ENCODE measurements around the gene MEGF11. TPM values are rescaled to one million over a fixed set of nuclear protein-coding genes. Genes with fewer than 3 reads are reported as not detected.

The MEGF11 gene
- polyA plus RNA-seq, 1 of the 3 experiments (the other 2 are of a cell fraction), result not detected

DNA sequence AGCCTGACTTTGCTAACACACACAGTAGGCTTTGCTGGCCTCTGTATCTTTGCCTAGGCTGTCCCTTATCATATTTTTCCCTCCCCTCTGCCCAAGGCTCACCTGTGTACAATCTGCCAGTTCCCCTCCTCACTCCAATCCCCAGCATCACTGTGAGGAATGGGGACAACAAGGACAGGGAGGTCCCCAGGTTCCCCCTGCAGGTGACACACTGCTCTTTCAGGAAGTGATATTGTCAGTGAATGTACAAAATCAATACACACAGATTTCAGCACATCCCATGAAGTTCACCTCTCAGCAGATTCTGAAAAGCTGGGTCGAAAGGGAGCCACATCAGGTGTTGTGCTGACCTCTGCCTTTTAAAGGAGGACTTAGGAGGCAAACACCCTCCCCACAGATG is 206.8 kb downstream of the MEGF11 start:
- no peaks in the 10 kb centered on the region; the same call in 1 of the 2 replicates for H3K27me3 ChIP-seq (ENCODE audit: insufficient read depth)
- H3F3A ChIP-seq (replicated peaks; ENCODE audit: insufficient read depth), result no peaks in the 10 kb centered on the region
- TF ChIP-seq FOXM1 (IDR thresholded peaks at IDR 0.05; ENCODE audit: low read depth) (no peak), RFX5 (IDR thresholded peaks at IDR 0.05; ENCODE audit: low read length) (no peak), SMC3 (IDR thresholded peaks at IDR 0.05; ENCODE audit: low read depth, low read length) (peak; percentile 27; the same call in 1 of the 2 replicates), RAD21 (IDR thresholded peaks at IDR 0.05; ENCODE audit: low read length) (peak; percentile 43)
- TF ChIP-seq, protein P1, sequence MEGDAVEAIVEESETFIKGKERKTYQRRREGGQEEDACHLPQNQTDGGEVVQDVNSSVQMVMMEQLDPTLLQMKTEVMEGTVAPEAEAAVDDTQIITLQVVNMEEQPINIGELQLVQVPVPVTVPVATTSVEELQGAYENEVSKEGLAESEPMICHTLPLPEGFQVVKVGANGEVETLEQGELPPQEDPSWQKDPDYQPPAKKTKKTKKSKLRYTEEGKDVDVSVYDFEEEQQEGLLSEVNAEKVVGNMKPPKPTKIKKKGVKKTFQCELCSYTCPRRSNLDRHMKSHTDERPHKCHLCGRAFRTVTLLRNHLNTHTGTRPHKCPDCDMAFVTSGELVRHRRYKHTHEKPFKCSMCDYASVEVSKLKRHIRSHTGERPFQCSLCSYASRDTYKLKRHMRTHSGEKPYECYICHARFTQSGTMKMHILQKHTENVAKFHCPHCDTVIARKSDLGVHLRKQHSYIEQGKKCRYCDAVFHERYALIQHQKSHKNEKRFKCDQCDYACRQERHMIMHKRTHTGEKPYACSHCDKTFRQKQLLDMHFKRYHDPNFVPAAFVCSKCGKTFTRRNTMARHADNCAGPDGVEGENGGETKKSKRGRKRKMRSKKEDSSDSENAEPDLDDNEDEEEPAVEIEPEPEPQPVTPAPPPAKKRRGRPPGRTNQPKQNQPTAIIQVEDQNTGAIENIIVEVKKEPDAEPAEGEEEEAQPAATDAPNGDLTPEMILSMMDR (IDR thresholded peaks at IDR 0.05), result no peak
- TF ChIP-seq, protein P2, sequence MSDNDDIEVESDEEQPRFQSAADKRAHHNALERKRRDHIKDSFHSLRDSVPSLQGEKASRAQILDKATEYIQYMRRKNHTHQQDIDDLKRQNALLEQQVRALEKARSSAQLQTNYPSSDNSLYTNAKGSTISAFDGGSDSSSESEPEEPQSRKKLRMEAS (IDR thresholded peaks at IDR 0.05; ENCODE audit: low read depth), result no peak
- peak; percentile 40 for DNase-seq
- no peak overlapping the region for H2AFZ ChIP-seq (ENCODE audit: low read depth)
- H3K9me2 ChIP-seq, result no peaks in the 10 kb centered on the region
- CTCF ChIA-PET, result interaction anchor here (1.2 kb wide), 1 partner anchor 30 kb away, joined by 4 read pairs; no protein-coding TSS in a partner anchor
- H3K4me1 ChIP-seq (ENCODE audit: control insufficient read depth in 1 of 2, insufficient read depth in 2 of 2, low read depth in 1 of 2, low read length in 1 of 2), result peaks cover 0 to 2% of the 10 kb centered on the region in 2 experiments; a peak in 1 of 4 replicates
- no peak overlapping the region for H3K4me3 ChIP-seq (ENCODE audit: low read depth in 2 of 2, low read length in 1 of 2)
- no peaks in the 10 kb centered on the region for H3K79me2 ChIP-seq (ENCODE audit: insufficient read depth)
- 8% methylated on average over 1 of the region's 1 CpG for WGBS (ENCODE audit: low lambda C conversion rate)
- POLR2A ChIA-PET, result no interaction called here
- no peak overlapping the region for H3K27ac ChIP-seq (ENCODE audit: low read depth in 2 of 2, low read length in 1 of 2)
- no peaks in the 10 kb centered on the region for H3K9me3 ChIP-seq
- H3K36me3 ChIP-seq (replicated peaks in 1 of 2; ENCODE audit: control insufficient read depth in 1 of 2, insufficient read depth in 2 of 2, low read length in 1 of 2), result no peaks in the 10 kb centered on the region
- no peaks in the 10 kb centered on the region for H4K20me1 ChIP-seq (ENCODE audit: insufficient read depth)
- no peak overlapping the region for H3K9ac ChIP-seq
- H3K4me2 ChIP-seq, result no peak overlapping the region

DNA sequence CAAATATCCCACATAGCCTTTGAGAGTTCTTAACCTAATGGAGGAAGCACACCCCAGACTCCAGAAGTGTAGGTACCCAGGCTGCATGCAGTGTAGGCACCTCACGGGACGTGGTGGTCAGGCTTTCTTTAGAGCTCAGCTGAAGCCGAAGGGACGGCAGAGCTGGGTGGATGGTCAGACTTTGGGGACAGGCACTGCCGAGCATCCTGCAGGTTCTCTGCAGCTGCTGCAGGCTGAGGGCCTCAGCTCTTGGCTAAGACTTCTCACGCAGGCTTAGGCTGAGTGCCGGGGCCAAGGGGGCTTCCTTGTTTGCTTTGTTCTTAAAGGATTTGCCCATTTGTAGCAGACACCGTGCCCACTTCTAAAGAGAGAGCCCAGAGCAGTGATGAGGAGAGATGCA is 207.2 kb downstream of the MEGF11 start:
- Histone ChIP-seq H4K20me1 (ENCODE audit: insufficient read depth) (no peaks in the 10 kb centered on the region), H3K4me1 (ENCODE audit: control insufficient read depth in 1 of 2, insufficient read depth in 2 of 2, low read depth in 1 of 2, low read length in 1 of 2) (peaks cover 0 to 2% of the 10 kb centered on the region in 2 experiments; a peak in 1 of 4 replicates), H3K4me3 (ENCODE audit: low read depth in 2 of 2, low read length in 1 of 2) (no peak overlapping the region), H2AFZ (ENCODE audit: low read depth) (no peak overlapping the region), H3K9me3 (no peaks in the 10 kb centered on the region), H3K9me2 (no peaks in the 10 kb centered on the region), H3K27ac (ENCODE audit: low read depth in 2 of 2, low read length in 1 of 2) (no peak overlapping the region), H3K9ac (no peak overlapping the region), H3F3A (replicated peaks; ENCODE audit: insufficient read depth) (no peaks in the 10 kb centered on the region), H3K36me3 (replicated peaks in 1 of 2; ENCODE audit: control insufficient read depth in 1 of 2, insufficient read depth in 2 of 2, low read length in 1 of 2) (no peaks in the 10 kb centered on the region), H3K4me2 (no peak overlapping the region), H3K27me3 (ENCODE audit: insufficient read depth) (no peaks in the 10 kb centered on the region; the same call in 1 of the 2 replicates), H3K79me2 (ENCODE audit: insufficient read depth) (no peaks in the 10 kb centered on the region)
- TF ChIP-seq RAD21 (IDR thresholded peaks at IDR 0.05; ENCODE audit: low read length) (no peak), ELF1 (IDR thresholded peaks at IDR 0.05) (no peak), TCF12 (IDR thresholded peaks at IDR 0.05) (no peak), FOXJ3 (CRISPR knock-in tag; IDR thresholded peaks at IDR 0.05) (no peak), TAF1 (IDR thresholded peaks at IDR 0.05; ENCODE audit: borderline replicate concordance, low read depth, low read length) (no peak), YY1 (IDR thresholded peaks at IDR 0.05; ENCODE audit: low read depth) (no peak), SMC3 (IDR thresholded peaks at IDR 0.05; ENCODE audit: low read depth, low read length) (no peak), FOSL2 (IDR thresholded peaks at IDR 0.05; ENCODE audit: borderline replicate concordance, low read depth) (no peak)
- TF ChIP-seq, protein P3, sequence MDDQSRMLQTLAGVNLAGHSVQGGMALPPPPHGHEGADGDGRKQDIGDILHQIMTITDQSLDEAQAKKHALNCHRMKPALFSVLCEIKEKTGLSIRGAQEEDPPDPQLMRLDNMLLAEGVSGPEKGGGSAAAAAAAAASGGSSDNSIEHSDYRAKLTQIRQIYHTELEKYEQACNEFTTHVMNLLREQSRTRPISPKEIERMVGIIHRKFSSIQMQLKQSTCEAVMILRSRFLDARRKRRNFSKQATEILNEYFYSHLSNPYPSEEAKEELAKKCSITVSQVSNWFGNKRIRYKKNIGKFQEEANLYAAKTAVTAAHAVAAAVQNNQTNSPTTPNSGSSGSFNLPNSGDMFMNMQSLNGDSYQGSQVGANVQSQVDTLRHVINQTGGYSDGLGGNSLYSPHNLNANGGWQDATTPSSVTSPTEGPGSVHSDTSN (IDR thresholded peaks at IDR 0.05), result no peak
- TF ChIP-seq, protein P4, sequence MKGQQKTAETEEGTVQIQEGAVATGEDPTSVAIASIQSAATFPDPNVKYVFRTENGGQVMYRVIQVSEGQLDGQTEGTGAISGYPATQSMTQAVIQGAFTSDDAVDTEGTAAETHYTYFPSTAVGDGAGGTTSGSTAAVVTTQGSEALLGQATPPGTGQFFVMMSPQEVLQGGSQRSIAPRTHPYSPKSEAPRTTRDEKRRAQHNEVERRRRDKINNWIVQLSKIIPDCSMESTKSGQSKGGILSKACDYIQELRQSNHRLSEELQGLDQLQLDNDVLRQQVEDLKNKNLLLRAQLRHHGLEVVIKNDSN (IDR thresholded peaks at IDR 0.05; ENCODE audit: borderline replicate concordance, low read depth), result no peak
- ChIA-PET POLR2A (no interaction called here), CTCF (interaction anchor here (1.7 kb wide), 1 partner anchor 9 kb away, joined by 4 read pairs; no protein-coding TSS in a partner anchor)
- WGBS (ENCODE audit: low lambda C conversion rate), result 40% methylated on average over 2 of the region's 8 CpGs
- DNase-seq, result no peak
